Duodenal mucosa (tissue), 2 donors: ENCODE measurements around the gene SORCS2.

ENCODE experiments used
- H3K27ac ChIP-seq: one replicate; pipeline ENCODE4 v1.7.0; 2013; ENCODE audit warnings: low read depth, low read length
- H3K27me3 ChIP-seq, 2 donors: one replicate each; pipeline ENCODE4 v1.7.0; 2013; ENCODE audit warnings: low read length in 2 of 2, control low read depth in 1 of 2; ENCODE audit not compliant: insufficient read depth in 2 of 2, control insufficient read depth in 1 of 2
- H3K36me3 ChIP-seq, 2 donors: one replicate each; pipeline ENCODE4 v1.7.0; 2013; ENCODE audit warnings: low read length in 2 of 2, control low read depth in 1 of 2; ENCODE audit not compliant: insufficient read depth in 2 of 2, control insufficient read depth in 1 of 2
- H3K4me1 ChIP-seq, 2 donors: one replicate each; pipeline ENCODE4 v1.7.0; 2013; ENCODE audit warnings: low read length in 2 of 2, control low read depth in 1 of 2; ENCODE audit not compliant: insufficient read depth in 2 of 2, control insufficient read depth in 1 of 2
- H3K4me3 ChIP-seq, 2 donors: one replicate each; pipeline ENCODE4 v1.7.0; 2013; ENCODE audit warnings: low read length in 2 of 2, low read depth in 1 of 2
- H3K9ac ChIP-seq, 2 donors: one replicate each; pipeline ENCODE4 v1.7.0; 2013; ENCODE audit warnings: low read length in 2 of 2, low read depth in 1 of 2
- H3K9me3 ChIP-seq, 2 donors: one replicate each; pipeline ENCODE4 v1.7.0; 2013; ENCODE audit warnings: low read length in 2 of 2, control low read depth in 1 of 2; ENCODE audit not compliant: control insufficient read depth in 1 of 2

The SORCS2 gene

DNA sequence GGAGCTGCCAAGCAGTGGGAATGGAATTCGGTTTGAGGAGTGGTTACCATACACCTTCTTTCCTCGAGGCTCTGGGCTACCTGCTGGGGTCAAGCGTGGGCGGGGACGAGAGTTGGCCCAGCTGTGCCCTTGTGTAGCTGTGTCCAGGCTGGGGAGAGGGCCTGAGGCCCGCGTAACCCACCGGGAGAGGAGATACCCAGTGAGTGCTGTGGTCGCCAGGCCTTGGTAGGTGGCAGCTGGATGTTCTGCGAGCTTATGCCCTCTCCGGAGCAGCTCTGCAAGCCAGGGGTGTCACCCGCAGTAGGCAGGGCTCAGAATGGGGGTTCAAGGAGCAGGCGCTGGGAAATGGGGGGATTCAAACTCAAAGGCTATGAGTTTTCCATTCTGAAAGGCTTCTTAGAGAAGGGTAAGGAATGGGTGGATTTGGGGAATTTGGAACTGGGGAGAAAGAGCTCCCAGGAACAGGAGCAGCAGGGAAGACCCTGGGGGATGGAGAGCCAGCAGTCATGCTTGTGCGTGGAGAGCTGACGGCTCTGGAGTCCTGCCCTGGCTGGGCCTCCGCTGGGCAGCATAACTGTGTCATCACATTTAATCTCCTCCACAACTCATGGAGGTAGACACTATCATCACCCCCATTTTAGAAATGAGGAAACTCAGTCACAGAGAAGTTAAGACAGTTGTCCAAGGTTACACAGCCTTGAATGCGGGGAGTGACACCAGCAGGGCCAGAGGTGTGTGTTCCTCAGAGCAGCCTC, 117.5 kb downstream of the SORCS2 start:
- Histone ChIP-seq H3K27ac (no peak overlapping the region), H3K9me3 (no peaks in the 10 kb centered on the region), H3K4me3 (no peak overlapping the region), H3K9ac (no peak overlapping the region), H3K4me1 (peaks cover 0 to 5% of the 10 kb centered on the region in 2 donors), H3K36me3 (no peaks in the 10 kb centered on the region), H3K27me3 (no peaks in the 10 kb centered on the region)

DNA sequence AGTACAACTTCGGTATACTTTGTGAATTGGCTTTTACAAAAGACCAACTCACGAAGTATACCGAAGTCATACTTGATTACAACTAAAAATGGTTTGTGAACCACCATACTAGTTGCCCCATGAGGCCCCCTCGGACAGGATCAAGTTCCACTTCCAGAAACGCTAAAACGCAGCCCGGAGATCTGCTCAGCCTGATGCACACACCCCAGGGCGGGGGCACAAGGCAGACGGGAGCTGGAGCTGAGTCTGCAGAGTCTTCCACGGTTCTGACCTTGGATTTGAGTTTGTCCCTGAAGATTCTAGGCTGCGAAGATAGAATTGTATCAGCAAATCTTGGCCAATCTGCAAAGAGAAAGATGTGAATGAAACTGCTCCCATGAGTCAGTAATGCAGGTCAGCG, 118.1 kb downstream of the SORCS2 start:
- no peaks in the 10 kb centered on the region for H3K36me3 ChIP-seq
- no peak overlapping the region for H3K27ac ChIP-seq
- H3K9ac ChIP-seq, result no peak overlapping the region
- H3K27me3 ChIP-seq, result no peaks in the 10 kb centered on the region
- no peaks in the 10 kb centered on the region for H3K9me3 ChIP-seq
- H3K4me3 ChIP-seq, result no peak overlapping the region
- H3K4me1 ChIP-seq, result peaks cover 0 to 5% of the 10 kb centered on the region in 2 donors

DNA sequence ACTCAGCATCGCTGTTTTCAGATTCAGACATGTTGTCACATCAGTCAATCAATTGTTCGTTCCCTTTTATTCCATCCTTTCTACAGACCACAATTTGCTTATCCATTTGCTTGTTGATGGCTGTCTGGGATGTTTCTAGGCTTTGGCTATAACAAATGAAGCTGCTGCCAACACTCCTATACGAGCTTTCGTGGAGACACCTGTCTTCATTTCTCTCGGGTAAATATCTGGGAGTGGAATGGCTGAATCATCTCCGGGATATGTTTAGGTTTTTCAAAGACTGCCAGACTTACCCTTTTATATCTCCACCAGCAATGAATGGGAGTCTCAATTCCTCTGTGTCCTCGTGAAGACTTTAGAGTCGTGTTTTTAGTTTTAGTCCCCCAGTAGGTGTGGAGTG, 118.9 kb downstream of the SORCS2 start:
- H3K27me3 ChIP-seq, result no peaks in the 10 kb centered on the region
- no peak overlapping the region for H3K27ac ChIP-seq
- no peak overlapping the region for H3K4me3 ChIP-seq
- H3K4me1 ChIP-seq, result peaks cover 0 to 5% of the 10 kb centered on the region in 2 donors
- no peaks in the 10 kb centered on the region for H3K36me3 ChIP-seq
- H3K9ac ChIP-seq, result no peak overlapping the region
- H3K9me3 ChIP-seq, result no peaks in the 10 kb centered on the region

DNA sequence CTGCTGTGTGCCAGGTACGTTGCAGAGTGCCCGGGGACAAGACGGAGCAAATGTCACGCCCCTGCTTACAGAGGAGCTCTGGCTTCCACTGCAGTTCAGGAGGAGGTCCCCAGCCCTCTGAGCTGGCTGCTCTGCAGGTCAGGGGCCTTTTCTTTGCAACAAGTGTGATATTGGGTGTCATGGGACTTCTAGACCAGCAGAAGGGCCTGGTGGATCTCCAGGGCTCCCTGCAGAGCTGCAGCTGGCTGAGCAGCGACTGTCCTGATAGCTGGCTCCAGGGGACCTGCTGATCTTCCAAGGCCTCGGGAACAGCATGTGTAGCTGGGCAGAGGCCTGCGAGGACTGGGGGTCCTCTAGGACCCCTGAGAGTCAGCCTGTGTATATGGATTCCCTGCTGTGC, 120.4 kb downstream of the SORCS2 start:
- H3K27ac ChIP-seq, result no peak overlapping the region
- H3K9me3 ChIP-seq, result no peaks in the 10 kb centered on the region
- H3K36me3 ChIP-seq, result no peaks in the 10 kb centered on the region
- no peak overlapping the region for H3K4me3 ChIP-seq
- H3K9ac ChIP-seq, result no peak overlapping the region
- no peaks in the 10 kb centered on the region for H3K27me3 ChIP-seq
- peaks cover 0 to 5% of the 10 kb centered on the region in 2 donors for H3K4me1 ChIP-seq

DNA sequence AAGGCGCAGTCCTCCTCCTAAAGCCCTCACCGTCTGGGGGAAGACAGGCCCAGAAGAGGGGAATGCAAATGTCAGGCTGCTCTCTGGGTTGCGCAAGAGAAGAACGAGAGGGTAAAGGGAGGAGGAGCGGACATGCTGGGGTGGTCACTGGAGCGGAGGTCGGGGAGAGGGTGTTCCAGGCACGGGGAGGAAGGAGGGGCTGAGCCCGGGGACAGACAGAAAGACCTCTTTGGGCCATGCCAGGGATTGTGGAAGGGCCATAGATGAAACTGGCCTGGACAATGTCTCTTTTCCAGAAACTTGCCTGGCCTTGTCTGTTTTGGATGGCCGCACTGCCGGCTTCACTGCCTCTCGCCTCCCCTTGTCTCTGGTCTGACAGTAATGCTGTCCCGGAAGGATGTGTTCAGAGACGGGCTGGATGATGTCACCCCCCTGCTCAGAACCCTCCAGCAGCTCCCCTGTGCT, 121.0 kb downstream of the SORCS2 start:
- Histone ChIP-seq H3K4me3 (no peak overlapping the region), H3K9me3 (no peaks in the 10 kb centered on the region), H3K9ac (no peak overlapping the region), H3K36me3 (no peaks in the 10 kb centered on the region), H3K27me3 (no peaks in the 10 kb centered on the region), H3K4me1 (peaks cover 0 to 5% of the 10 kb centered on the region in 2 donors), H3K27ac (peak overlapping the region; percentile 20)

DNA sequence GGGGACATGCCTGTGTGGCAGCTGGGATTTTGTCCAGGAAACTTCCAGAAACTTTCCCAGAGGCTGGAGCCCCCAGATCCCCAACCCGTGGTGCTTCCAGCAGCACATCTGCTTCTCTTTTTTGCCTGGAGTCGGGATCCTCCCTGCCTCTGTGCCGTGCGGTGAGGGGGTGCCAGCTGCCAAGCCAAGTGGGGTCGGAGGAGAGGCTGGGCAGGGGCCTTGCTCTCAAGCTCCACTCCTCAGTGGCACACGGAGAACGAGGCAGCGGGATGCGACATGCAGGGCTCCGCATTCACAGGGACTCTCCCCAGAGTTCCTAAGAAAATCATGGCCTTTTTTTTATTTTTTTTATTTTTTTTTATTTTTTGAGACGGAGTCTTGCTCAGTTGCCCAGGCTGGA, 121.7 kb downstream of the SORCS2 start:
- Histone ChIP-seq H3K9ac (no peak overlapping the region), H3K27ac (peak overlapping the region; percentile 20), H3K9me3 (peaks cover 0 to 4% of the 10 kb centered on the region in 2 donors), H3K36me3 (no peaks in the 10 kb centered on the region), H3K27me3 (no peaks in the 10 kb centered on the region), H3K4me3 (no peak overlapping the region), H3K4me1 (peaks cover 0 to 5% of the 10 kb centered on the region in 2 donors)

DNA sequence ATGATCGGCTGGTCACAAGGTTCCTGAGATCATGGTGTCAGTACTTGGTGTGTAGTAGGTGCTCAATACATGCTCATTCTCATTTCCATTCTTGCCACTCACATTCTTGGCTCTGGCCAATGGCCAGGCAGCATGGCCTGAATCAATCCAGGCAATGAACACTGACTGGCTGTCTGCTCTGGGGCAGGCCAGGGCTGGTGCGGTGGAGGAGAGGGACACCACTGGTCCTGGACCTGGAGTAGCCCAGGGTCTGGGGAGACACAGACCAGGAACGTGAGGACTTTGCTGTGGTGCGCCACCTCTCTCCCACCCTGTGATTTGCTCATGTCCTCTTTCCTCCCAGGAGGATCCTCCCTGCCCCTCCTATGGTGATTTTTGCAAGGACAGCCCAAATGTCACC, 122.9 kb downstream of the SORCS2 start:
- H3K9ac ChIP-seq, result no peak overlapping the region
- H3K36me3 ChIP-seq, result no peaks in the 10 kb centered on the region
- peaks cover 0 to 5% of the 10 kb centered on the region in 2 donors for H3K4me1 ChIP-seq
- H3K9me3 ChIP-seq, result peaks cover 4% of the 10 kb centered on the region in 2 donors
- H3K27ac ChIP-seq, result no peak overlapping the region
- no peaks in the 10 kb centered on the region for H3K27me3 ChIP-seq
- H3K4me3 ChIP-seq, result no peak overlapping the region

DNA sequence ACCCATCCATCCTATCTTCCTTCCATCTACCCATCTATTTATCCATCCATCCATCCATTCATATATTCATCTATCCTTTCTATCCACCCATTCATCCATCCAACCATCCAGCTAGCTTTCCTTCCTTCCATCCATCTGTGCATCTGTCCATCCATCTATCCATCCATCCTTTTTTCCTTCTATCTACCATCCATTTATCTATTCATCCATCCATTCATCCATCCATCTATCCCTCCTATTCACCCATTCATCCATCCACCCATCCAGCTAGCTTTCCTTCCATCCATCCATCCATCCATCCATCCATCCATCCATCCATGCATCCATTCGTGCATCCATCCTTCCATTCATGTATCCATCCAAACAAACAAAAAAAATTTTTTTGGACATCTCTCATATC, 123.6 kb downstream of the SORCS2 start:
- H3K36me3 ChIP-seq, result no peaks in the 10 kb centered on the region
- no peak overlapping the region for H3K4me3 ChIP-seq
- peaks cover 4% of the 10 kb centered on the region in 2 donors for H3K9me3 ChIP-seq
- no peaks in the 10 kb centered on the region for H3K27me3 ChIP-seq
- H3K9ac ChIP-seq, result no peak overlapping the region
- peaks cover 0 to 5% of the 10 kb centered on the region in 2 donors for H3K4me1 ChIP-seq
- H3K27ac ChIP-seq, result no peak overlapping the region

DNA sequence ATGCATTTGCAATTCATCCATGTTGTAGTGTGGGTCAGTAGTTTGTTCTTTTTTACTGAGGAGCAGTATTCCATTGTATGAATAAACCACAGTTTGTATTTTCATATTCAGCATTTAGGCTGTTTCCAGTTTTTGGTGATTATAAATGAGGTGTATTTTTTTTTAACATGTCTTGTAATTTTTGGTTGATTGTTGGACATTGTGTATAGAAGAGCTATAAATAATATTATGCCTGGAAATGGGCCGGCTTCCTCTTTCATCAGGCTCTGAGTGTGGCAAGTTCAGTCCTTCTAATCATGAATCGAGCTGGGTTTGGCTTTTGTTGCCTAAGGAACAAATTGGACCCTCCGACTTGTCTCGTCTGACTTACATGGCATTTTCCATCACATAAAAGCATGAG, 126.7 kb downstream of the SORCS2 start:
- H3K36me3 ChIP-seq, result no peaks in the 10 kb centered on the region
- H3K4me1 ChIP-seq, result peaks cover 0 to 4% of the 10 kb centered on the region in 2 donors
- no peak overlapping the region for H3K27ac ChIP-seq
- no peaks in the 10 kb centered on the region for H3K27me3 ChIP-seq
- no peak overlapping the region for H3K4me3 ChIP-seq
- H3K9me3 ChIP-seq, result peaks cover 4% of the 10 kb centered on the region in 2 donors
- no peak overlapping the region for H3K9ac ChIP-seq

DNA sequence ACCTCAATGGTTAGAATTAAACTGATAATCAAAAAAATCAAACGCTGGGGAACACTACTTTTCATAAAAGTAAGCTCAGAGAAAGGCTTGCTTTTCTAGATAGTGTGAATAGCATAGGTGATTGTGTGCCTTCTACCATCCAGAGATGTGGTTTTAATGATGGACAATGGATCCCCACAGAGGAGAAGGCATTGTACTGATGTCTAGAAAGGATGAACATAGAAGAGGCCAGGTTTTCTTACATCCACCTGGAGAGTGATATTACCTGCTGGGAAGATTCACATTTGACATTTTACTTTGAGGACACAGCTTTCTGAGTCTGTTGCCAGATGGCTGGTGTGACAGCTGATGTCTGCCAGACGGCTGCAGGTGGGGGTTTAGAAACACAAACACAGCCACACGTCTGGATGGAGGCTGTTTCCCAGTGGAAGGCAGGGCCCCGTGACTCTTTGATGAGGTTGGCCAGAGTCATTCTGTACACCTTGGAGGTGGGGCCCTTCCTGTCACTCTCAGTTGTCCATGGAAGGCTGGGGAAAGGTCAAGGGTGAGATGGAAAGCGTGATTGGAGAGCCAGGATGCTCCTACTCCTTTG, 128.0 kb downstream of the SORCS2 start:
- Histone ChIP-seq H3K9me3 (peaks cover 4% of the 10 kb centered on the region in 2 donors), H3K27me3 (no peaks in the 10 kb centered on the region), H3K9ac (no peak overlapping the region), H3K36me3 (no peaks in the 10 kb centered on the region), H3K27ac (no peak overlapping the region), H3K4me3 (no peak overlapping the region), H3K4me1 (peaks cover 0 to 4% of the 10 kb centered on the region in 2 donors)
